ENCODE measurements around the gene LGALS3BP.

DNA sequence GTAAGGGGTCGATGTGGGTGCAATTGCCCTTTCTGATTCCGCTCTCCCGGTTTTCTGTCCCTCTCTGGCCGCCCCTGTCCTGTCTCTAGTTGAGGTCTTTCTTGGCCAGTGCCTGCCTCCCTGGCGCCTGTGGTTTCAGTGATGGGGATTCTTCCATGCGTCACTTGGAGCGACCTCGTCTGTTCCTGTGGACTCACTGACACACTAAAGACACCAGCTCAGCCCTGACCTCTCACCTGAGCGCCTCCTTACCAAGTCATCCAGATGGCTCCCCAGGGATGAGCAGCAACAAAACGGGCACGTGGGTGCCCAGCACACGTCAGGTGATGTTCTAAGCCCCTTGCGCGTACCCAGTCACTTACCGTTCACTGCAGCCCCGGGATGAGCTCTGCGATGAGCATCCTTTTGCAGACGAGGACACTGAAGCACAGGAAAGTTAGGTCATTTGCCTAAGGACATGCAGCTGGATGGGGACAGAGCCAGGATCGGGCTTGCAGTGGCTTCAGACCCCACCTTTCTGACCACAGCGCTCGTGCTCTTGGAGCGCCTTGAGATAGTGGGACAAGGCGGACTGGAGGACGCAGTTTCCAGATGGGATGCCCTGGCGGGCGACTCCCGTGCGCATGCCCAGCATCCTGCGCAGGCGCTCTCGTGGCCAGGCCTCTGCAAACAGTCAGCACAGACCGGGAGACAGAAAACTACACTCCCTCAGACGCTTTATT lies 11.5 kb upstream of the LGALS3BP start:
- TF ChIP-seq, protein P1, sequence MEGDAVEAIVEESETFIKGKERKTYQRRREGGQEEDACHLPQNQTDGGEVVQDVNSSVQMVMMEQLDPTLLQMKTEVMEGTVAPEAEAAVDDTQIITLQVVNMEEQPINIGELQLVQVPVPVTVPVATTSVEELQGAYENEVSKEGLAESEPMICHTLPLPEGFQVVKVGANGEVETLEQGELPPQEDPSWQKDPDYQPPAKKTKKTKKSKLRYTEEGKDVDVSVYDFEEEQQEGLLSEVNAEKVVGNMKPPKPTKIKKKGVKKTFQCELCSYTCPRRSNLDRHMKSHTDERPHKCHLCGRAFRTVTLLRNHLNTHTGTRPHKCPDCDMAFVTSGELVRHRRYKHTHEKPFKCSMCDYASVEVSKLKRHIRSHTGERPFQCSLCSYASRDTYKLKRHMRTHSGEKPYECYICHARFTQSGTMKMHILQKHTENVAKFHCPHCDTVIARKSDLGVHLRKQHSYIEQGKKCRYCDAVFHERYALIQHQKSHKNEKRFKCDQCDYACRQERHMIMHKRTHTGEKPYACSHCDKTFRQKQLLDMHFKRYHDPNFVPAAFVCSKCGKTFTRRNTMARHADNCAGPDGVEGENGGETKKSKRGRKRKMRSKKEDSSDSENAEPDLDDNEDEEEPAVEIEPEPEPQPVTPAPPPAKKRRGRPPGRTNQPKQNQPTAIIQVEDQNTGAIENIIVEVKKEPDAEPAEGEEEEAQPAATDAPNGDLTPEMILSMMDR (conservative IDR thresholded peaks at IDR 0.05; ENCODE audit: low read length): no peak
- no peak for TF ChIP-seq EZH2phosphoT487 (IDR thresholded peaks at IDR 0.05; ENCODE audit: borderline replicate concordance, low read depth, low read length)

Measured in OCI-LY7 (cell line).